ENCODE results near the gene EML5.

GRCh38 chr14:88562831-88563686, 229.7 kb downstream of the EML5 start, which contains the start of gene ZC3H14:
- TF ChIP-seq POLR2A (IDR thresholded peaks at IDR 0.05; ENCODE audit: low read length) (peak; percentile 71), GATA1 (IDR thresholded peaks at IDR 0.05; ENCODE audit: low read depth, low read length) (peak; percentile 14)
